WERI-Rb-1 (cell line): Measurements from ENCODE around the gene C4orf50.

Experiments
- DNase-seq: peaks from one replicate; pipeline ENCODE4 v3.0.0-alpha.2; 2020
- H3K27ac ChIP-seq: fragments of 250-450 bp; sonication (Bioruptor Pico); 2 replicates; pipeline ENCODE4 v1.5.1; 2020; ENCODE audit warnings: mild to moderate bottlenecking, moderate library complexity
- H3K27me3 ChIP-seq: fragments of 250-450 bp; sonication (Bioruptor Pico); 2 replicates; pipeline ENCODE4 v1.5.1; 2021; ENCODE audit warnings: mild to moderate bottlenecking, low read depth, moderate library complexity; ENCODE audit not compliant: insufficient read depth, severe bottlenecking
- H3K36me3 ChIP-seq: fragments of 250-450 bp; sonication (Bioruptor Pico); 2 replicates; pipeline ENCODE4 v1.5.1; 2020; ENCODE audit warnings: mild to moderate bottlenecking, moderate library complexity
- H3K4me3 ChIP-seq: 2 replicates; pipeline ENCODE4 v1.5.1; 2011; ENCODE audit warnings: low read depth, mild to moderate bottlenecking, control low read depth, low read length
- H3K9me3 ChIP-seq: fragments of 250-450 bp; sonication (Bioruptor Pico); 2 replicates; pipeline ENCODE4 v1.5.1; 2021; ENCODE audit warnings: mild to moderate bottlenecking, moderate library complexity; ENCODE audit not compliant: severe bottlenecking
- TF ChIP-seq, protein P1 (sequence below): IDR thresholded peaks from 2 replicates; pipeline ENCODE4 v1.5.1; 2011; ENCODE audit warnings: low read depth, mild to moderate bottlenecking, control low read depth, inconsistent platforms, low read length

C4orf50 gene

DNA sequence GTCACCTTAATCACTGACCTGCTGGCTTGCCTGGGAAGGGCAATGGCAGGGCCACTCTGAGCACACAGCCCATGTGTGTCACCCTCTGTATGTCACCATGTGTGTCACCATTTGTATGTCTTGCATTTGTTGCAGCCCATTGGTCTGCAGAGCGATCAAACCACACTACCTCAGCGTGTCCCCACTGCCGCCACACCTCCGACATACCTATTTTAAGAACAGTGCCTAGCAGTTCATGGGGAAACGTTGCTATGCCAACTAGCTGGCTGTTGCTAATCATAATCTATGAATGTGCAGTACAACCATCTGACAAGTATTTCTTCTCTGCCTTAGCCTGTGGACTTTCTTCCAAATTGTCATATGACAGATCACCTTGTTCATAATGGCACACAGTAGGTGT lies 117.4 kb downstream of the C4orf50 start:
- no peak overlapping the region for H3K27ac ChIP-seq
- H3K9me3 ChIP-seq: peaks cover 6% of the 10 kb centered on the region
- H3K36me3 ChIP-seq: no peaks in the 10 kb centered on the region
- no peak for DNase-seq
- TF ChIP-seq, protein P1, sequence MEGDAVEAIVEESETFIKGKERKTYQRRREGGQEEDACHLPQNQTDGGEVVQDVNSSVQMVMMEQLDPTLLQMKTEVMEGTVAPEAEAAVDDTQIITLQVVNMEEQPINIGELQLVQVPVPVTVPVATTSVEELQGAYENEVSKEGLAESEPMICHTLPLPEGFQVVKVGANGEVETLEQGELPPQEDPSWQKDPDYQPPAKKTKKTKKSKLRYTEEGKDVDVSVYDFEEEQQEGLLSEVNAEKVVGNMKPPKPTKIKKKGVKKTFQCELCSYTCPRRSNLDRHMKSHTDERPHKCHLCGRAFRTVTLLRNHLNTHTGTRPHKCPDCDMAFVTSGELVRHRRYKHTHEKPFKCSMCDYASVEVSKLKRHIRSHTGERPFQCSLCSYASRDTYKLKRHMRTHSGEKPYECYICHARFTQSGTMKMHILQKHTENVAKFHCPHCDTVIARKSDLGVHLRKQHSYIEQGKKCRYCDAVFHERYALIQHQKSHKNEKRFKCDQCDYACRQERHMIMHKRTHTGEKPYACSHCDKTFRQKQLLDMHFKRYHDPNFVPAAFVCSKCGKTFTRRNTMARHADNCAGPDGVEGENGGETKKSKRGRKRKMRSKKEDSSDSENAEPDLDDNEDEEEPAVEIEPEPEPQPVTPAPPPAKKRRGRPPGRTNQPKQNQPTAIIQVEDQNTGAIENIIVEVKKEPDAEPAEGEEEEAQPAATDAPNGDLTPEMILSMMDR: no peak
- H3K4me3 ChIP-seq: no peak overlapping the region
- H3K27me3 ChIP-seq: no peaks in the 10 kb centered on the region

DNA sequence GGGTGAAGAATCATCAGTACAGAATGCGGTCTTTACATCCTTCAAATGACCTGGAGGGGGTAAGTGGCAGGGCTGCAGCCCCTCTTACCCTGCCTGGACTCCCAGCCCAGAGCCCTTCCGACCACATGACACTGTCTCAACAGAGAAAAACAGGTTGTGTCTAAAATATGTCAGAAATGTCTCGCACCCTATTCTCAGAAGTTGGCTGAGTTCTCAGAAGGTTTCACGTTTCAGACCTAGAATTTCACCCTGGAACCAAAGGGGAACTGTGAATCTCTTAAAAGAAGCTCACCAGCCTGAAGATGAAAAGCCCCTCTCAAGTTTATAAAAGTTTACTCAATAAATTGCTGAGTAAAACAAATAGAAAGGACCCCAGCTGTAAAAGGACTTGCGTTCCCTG lies 118.3 kb downstream of the C4orf50 start:
- Histone ChIP-seq H3K9me3 (peaks cover 6% of the 10 kb centered on the region), H3K36me3 (no peaks in the 10 kb centered on the region), H3K27ac (no peak overlapping the region), H3K4me3 (no peak overlapping the region), H3K27me3 (no peaks in the 10 kb centered on the region)
- TF ChIP-seq, protein P1: no peak
- no peak for DNase-seq

DNA sequence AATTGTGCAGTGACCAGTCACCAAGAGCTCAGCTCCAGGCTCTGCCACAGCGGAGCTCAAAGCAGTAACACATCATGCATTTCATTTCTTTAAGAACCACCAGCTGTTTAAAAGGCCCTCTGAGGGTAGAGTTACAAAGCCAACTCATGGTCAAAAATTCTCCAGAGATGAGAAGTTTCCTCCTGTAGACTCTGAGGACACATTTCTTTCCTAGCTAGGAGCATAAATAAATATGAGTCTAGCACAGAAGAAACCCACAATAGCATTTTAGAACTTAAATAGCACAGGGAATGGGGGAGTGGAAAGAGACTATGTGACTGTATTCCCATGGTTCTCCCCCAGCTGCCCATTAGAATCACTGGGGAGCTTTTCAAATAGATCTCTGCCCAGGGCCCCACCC lies 118.8 kb downstream of the C4orf50 start:
- TF ChIP-seq, protein P1: no peak
- DNase-seq: no peak
- Histone ChIP-seq H3K27ac (no peak overlapping the region), H3K4me3 (no peak overlapping the region), H3K9me3 (peaks cover 6% of the 10 kb centered on the region), H3K36me3 (no peaks in the 10 kb centered on the region), H3K27me3 (no peaks in the 10 kb centered on the region)

DNA sequence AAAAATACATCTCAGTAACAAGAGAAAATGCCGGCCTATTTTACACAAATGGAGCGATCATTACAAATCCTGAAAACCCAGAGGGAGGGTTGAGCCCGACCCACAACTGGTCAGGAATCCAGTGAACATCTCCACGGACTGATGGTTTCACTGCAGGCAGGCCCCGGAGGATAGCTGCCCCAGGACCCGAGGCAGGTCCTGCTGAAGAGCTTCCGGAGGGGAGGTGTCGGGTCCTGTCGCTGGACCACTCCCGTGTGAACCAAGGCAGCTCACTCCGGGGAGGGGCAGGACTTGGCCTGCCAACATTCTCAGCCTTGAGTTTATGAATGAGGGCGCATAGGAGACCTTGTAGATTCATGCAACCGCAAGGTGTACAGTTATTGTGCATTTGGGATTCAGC lies 120.6 kb downstream of the C4orf50 start:
- H3K9me3 ChIP-seq: peaks cover 6% of the 10 kb centered on the region
- no peaks in the 10 kb centered on the region for H3K36me3 ChIP-seq
- no peaks in the 10 kb centered on the region for H3K27me3 ChIP-seq
- no peak overlapping the region for H3K27ac ChIP-seq
- TF ChIP-seq, protein P1: no peak
- no peak overlapping the region for H3K4me3 ChIP-seq
- no peak for DNase-seq

DNA sequence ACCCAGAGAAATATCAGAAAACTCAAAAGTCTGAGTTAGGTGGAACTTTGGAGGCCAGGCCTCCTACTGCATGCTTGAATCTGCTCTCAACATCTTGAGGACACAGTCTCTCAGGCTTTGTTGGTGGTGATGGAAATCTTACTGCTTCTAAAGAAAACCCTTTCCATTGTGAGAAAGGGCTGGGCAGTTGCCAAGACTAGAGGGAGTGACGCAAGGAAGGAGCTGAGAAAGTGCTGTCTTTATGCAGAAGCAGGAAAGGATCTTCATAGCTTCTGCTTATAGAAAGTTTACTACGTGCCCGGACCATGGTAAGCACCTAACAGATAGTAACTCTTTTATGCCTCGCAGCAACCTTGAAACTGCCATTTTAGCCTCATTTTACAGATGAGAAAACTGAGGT lies 122.9 kb downstream of the C4orf50 start:
- no peak for DNase-seq
- Histone ChIP-seq H3K27me3 (no peaks in the 10 kb centered on the region), H3K9me3 (peaks cover 6% of the 10 kb centered on the region), H3K4me3 (no peak overlapping the region), H3K36me3 (peaks cover 4% of the 10 kb centered on the region), H3K27ac (no peak overlapping the region)
- TF ChIP-seq, protein P1: no peak

DNA sequence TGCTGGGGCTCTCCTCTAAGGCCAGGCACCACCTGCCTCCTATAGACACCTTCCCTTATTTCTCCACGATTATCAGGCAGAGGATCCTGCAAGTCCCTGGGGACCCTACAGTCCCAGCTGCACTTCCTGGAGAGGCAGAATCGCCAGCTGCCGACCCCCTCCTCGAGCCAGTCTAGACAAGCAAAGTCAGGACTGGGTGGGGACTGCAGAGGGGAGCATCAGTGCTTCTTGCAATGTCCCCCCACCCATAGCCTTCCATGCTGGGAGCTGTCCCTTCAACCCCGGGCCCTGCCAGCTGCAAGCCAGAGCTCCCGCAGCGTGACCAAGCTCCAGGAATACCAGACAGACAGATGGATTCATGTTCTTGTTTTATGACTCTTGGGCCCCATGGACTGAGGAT lies 124.0 kb downstream of the C4orf50 start:
- Histone ChIP-seq H3K27me3 (no peaks in the 10 kb centered on the region), H3K27ac (peak overlapping the region; percentile 43), H3K9me3 (peaks cover 6% of the 10 kb centered on the region), H3K36me3 (peaks cover 4% of the 10 kb centered on the region), H3K4me3 (0 out of 2 replicates have a peak overlapping the region, but pooled peaks have one; percentile 6)
- TF ChIP-seq, protein P1: no peak
- DNase-seq: peak; percentile 56
